ENCODE data around the gene SLIT3. TPM values are rescaled to one million over a fixed set of nuclear protein-coding genes. Genes with fewer than 3 reads are reported as not detected.

Gene SLIT3
- total RNA-seq, 4 donors from 2014 or later, result 6.8 to 23.1 (median 13.3) TPM

DNA sequence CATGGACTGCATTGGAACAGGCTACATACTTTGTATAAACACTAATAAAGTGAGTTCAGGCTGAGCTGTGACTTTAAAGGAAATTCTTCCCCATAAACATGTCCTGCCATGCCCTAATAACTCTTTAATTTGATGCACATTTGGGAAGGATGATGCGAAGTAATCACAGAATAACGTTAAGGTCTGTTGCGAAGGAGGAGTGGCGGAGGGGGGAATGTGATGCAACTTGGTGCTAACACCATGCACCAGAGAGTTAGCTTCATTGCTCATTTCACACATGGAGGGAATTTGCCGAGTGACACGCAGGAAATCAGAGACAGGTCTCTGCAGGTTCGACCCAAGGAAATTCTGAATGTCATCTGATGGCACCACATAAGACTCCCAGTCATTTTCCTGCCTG is 32.9 kb downstream of the SLIT3 start:
- TF ChIP-seq POLR2A (IDR thresholded peaks at IDR 0.05) (no peak), CTCF (IDR thresholded peaks at IDR 0.05) (no peak)
- Histone ChIP-seq H3K9me3 (no peaks in the 10 kb centered on the region), H3K4me1 (no peaks in the 10 kb centered on the region), H3K27ac (no peak overlapping the region), H3K36me3 (no peaks in the 10 kb centered on the region), H3K4me3 (no peak overlapping the region), H3K27me3 (no peaks in the 10 kb centered on the region)
- DNase-seq, result no peak

DNA sequence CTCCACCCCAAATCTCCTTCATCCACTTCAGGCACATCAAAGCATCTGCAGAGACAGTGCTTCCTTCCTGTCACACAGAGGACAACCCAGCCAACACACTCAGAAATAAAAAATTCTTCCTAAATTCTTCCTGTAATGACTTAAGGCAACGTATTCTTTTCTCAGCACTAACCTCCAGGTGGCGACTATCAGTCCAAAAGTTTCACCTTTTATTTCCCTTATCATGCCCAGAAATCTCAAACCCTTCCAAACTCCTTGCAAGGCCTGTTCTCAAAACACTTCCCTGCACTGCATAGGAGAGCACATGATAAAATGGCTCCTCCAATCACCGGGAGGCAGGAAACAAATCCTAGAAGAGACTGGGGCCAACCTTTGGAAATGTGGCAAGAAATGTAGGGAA is 35.1 kb downstream of the SLIT3 start:
- no peaks in the 10 kb centered on the region for H3K36me3 ChIP-seq
- no peak overlapping the region for H3K27ac ChIP-seq
- no peak overlapping the region for H3K4me3 ChIP-seq
- no peak for DNase-seq
- TF ChIP-seq POLR2A (IDR thresholded peaks at IDR 0.05) (no peak), CTCF (IDR thresholded peaks at IDR 0.05) (peak in 1 of 6 experiments; percentile 15)
- no peaks in the 10 kb centered on the region for H3K4me1 ChIP-seq
- H3K9me3 ChIP-seq, result no peaks in the 10 kb centered on the region
- H3K27me3 ChIP-seq, result no peaks in the 10 kb centered on the region

DNA sequence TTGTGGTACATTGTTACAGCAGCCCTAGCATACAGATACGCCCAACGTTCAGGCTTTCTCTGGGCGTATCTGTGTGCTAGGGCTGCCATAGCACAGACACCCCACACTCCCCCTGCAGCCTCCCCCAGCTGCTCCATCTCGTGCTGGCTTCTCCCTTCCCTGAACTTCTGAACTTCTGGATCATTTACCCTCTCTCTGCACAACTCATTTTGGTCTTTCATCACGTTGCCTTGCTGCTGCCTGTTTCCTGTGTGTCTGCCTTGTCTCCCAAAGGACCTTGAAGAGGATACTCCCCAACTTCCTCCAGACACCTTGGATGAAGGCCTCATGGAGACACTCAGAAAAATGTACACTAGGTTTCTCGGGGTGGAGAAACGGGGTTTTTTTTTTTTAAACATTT is 37.3 kb downstream of the SLIT3 start:
- Histone ChIP-seq H3K4me3 (no peak overlapping the region), H3K36me3 (no peaks in the 10 kb centered on the region), H3K27me3 (no peaks in the 10 kb centered on the region), H3K27ac (no peak overlapping the region), H3K9me3 (no peaks in the 10 kb centered on the region), H3K4me1 (no peaks in the 10 kb centered on the region)
- no peak for DNase-seq
- TF ChIP-seq POLR2A (IDR thresholded peaks at IDR 0.05) (no peak), CTCF (IDR thresholded peaks at IDR 0.05) (no peak)

DNA sequence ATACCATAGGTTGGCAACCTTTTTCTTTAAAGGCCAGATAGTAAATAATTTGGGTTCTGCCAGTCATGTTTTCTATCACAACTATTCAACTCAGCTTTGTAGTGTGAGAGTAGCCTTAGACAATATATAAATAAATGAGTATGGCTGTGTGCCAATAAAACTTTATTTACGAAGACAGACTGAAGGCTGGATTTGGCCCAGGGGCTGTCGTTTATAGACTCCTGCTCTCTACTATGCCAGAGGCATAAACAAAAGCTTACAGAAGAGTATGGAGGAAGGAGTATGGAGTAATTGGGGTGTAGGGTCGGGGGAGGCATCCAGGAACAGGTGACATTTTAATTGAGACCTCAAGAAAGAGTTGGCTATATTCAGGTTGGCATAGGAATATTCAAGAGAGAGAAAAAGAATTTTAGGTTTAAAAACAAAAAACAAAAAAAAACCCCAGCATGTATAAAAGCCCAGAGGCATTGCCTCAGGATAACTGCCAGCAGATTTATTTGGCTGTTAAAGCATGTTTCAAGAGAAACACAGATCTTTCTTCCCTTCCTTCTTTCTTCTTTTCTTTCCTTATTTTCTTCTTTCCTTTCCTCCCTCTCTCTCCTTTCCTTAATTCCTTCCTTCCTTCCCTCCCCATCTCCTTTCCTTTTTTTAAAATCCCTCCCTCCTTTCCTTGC is 39.9 kb downstream of the SLIT3 start:
- no peak for TF ChIP-seq POLR2A (IDR thresholded peaks at IDR 0.05)
- DNase-seq, result no peak
- Histone ChIP-seq H3K4me3 (no peak overlapping the region), H3K9me3 (no peaks in the 10 kb centered on the region), H3K36me3 (no peaks in the 10 kb centered on the region), H3K4me1 (no peaks in the 10 kb centered on the region), H3K27ac (no peak overlapping the region), H3K27me3 (no peaks in the 10 kb centered on the region)

DNA sequence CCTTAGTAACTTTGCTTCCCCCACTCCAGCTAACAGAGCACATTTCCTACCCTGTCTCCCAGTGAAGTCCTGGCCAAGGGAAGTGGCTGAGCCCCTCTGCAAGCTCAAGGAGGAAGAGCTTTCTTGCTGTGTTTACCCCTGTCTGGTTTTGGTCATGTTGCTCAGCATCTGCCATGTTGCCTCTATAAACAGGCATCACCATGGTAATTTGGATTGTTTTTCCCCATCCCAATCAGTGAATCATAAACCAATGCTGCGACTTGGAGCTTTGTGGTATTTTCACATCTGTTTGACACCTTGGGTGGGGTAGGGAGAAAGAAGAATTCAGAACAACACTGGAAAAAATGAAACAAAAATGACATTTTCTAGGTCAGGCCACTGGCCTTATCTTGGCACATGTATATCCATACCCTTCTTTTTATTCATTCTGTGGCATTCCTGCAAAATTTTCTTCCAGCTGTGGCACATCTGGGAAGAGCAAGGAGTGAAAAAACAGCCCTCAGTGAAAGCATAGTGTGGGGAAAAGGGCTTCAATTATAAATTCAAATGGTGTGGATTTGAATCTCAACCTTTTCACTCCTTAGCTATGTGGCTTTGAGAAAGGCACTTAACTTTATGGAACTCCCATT is 42.5 kb downstream of the SLIT3 start:
- Histone ChIP-seq H3K4me3 (no peak overlapping the region), H3K27me3 (no peaks in the 10 kb centered on the region), H3K9me3 (no peaks in the 10 kb centered on the region), H3K27ac (no peak overlapping the region), H3K4me1 (no peaks in the 10 kb centered on the region), H3K36me3 (no peaks in the 10 kb centered on the region)
- no peak for TF ChIP-seq POLR2A (IDR thresholded peaks at IDR 0.05)
- no peak for DNase-seq

DNA sequence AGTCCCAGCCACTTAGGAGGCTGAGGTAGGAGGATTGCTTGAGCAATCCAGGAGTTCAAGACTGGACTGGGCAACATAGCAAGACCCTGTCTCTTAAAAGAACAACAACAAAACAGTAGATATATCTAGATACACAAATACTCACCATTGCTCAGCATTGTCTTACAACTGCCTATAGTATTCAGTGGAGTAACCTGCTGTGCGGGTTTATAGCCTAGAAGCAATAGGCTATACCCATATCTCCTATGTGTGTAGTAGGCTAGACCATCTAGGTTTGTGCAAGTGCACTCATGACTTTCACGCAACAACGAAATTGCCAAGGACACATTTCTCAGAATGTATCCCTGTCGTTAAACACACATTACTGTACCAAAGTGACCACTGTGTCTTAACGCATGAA is 44.7 kb downstream of the SLIT3 start:
- no peaks in the 10 kb centered on the region for H3K9me3 ChIP-seq
- no peaks in the 10 kb centered on the region for H3K36me3 ChIP-seq
- no peak overlapping the region for H3K27ac ChIP-seq
- no peaks in the 10 kb centered on the region for H3K27me3 ChIP-seq
- no peak overlapping the region for H3K4me3 ChIP-seq
- H3K4me1 ChIP-seq, result no peaks in the 10 kb centered on the region
- no peak for TF ChIP-seq POLR2A (IDR thresholded peaks at IDR 0.05)
- TF ChIP-seq CTCF (IDR thresholded peaks at IDR 0.05), result no peak
- no peak for DNase-seq

Measured in Peyer's patch (tissue), 4 donors.